Astrocyte of the spinal cord (primary cell): ENCODE measurements around the gene ZNF189.
A peak's percentile ranks its signal among the peaks of the same experiment; 100 is the strongest.

ENCODE experiments used
- DNase-seq: peaks from one replicate; pipeline ENCODE4 v3.0.0; 2011; ENCODE audit warnings: low read depth, low spot score
- H3K4me3 ChIP-seq: 2 replicates; pipeline ENCODE4 v1.5.1; 2011; ENCODE audit warnings: low read depth, mild to moderate bottlenecking, low read length, moderate library complexity
- in situ Hi-C: cut with HindIII; loops from 2 replicates; pipeline ENCODE4 v1.10.0; 2017; ENCODE audit warnings: low sequenced_read_pairs
- TF ChIP-seq, protein P1 (sequence below): IDR thresholded peaks from 2 replicates; pipeline ENCODE4 v1.5.1; 2012; ENCODE audit warnings: low read depth, mild to moderate bottlenecking, low read length, inconsistent platforms

ZNF189 gene

DNA sequence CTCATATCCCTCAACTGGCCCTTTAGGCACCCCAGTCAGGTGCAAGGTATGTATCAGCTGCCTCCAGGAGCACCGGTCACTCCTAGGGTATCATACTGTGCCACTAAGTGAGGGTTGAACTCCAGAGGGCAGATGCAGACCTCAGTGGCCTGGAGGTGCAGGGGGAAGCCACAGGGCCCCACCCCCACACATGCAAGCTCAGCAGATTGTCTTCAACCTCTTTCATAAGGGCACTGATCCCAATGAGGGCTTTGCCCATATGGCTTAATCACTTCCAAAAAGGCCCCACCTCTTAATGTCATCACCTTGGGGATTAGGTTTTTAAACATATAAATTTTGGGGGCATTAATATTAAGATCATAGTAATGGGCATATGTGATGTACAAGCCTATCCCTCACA, 42.0 kb upstream of the ZNF189 start:
- in situ Hi-C loops = no loop called here
- no peak overlapping the region for H3K4me3 ChIP-seq
- no peak for DNase-seq
- TF ChIP-seq, protein P1, sequence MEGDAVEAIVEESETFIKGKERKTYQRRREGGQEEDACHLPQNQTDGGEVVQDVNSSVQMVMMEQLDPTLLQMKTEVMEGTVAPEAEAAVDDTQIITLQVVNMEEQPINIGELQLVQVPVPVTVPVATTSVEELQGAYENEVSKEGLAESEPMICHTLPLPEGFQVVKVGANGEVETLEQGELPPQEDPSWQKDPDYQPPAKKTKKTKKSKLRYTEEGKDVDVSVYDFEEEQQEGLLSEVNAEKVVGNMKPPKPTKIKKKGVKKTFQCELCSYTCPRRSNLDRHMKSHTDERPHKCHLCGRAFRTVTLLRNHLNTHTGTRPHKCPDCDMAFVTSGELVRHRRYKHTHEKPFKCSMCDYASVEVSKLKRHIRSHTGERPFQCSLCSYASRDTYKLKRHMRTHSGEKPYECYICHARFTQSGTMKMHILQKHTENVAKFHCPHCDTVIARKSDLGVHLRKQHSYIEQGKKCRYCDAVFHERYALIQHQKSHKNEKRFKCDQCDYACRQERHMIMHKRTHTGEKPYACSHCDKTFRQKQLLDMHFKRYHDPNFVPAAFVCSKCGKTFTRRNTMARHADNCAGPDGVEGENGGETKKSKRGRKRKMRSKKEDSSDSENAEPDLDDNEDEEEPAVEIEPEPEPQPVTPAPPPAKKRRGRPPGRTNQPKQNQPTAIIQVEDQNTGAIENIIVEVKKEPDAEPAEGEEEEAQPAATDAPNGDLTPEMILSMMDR = no peak

DNA sequence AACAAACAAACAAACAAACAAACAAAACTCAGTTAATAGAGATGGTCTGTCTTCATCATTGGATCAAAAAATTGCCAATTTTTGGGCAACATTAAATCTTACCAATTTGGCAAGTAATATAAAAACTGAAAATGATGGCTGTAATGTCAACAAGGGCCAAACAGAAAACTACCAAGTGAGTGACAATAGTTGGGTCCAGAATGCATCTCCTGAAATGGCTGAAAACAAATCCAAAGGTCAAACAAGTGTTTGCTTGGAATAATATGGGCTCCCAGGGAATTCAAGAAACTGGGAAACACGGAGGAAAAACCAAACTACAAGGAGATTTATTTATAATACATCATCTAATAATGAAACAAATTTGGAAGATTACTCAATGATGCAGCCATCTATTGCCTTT, 39.0 kb upstream of the ZNF189 start:
- TF ChIP-seq, protein P1 = no peak
- in situ Hi-C loops = no loop called here
- DNase-seq = no peak

DNA sequence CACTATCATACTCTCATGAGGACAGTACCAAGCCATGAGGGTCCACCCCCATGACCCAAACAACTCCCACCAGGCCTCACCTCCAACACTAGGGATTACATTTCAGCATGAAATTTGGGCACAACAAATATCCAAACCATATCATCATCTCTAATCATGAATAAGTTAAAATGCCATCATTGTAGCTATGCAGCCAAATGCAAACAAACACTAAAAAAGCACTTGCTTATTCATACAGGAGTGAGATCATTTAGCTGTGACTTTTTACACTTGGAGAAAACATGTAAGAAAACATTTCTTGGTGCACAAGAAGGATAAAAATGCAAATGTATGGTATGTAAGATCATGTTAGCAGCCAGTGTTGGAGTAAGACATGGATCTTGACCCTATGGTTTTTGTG, 38.0 kb upstream of the ZNF189 start:
- no peak overlapping the region for H3K4me3 ChIP-seq
- no peak for DNase-seq
- TF ChIP-seq, protein P1 = no peak
- in situ Hi-C loops = no loop called here

More for the DNA sequence above, 39.0 kb upstream of the ZNF189 start:
- no peak overlapping the region for H3K4me3 ChIP-seq

DNA sequence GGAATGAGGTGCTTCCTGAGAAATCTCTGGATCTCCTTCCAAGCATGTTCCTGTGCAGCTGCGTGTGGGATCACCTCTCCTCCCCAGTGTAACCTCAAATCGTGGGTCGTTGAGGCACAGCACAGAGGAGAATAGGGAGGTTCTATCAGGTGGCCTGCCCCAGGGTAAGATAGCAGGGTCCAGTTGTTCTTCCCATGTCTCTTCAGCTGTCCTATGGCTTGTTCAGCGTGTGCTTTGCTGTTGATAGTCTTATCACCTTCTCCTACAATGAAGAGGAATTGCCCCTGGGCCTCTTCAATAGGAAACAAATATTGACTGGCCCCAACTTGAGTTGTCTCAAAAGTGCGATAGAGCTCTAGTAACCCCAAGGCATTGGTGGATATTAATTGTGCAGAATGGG, 36.2 kb upstream of the ZNF189 start:
- no peak for DNase-seq
- in situ Hi-C loops = no loop called here
- H3K4me3 ChIP-seq = no peak overlapping the region
- TF ChIP-seq, protein P1 = no peak

DNA sequence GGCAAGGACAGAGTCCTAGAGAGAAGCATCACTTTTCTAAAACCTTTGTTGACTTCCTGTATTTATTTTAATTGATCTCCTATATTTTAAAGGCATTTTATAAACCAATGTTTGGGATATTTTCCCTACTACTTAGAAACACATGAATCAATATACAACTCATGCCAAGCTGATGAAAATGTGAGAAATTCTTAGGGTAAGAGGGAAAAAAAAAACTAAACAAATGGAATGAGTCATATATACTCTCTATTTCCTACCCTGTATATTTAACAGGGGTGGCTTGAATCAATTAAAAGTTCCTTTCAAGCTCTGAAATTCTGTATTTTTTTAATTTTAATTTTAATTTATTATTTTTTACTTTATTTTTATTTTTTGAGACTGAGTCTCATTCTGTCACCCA, 33.5 kb upstream of the ZNF189 start:
- no peak for DNase-seq

DNA sequence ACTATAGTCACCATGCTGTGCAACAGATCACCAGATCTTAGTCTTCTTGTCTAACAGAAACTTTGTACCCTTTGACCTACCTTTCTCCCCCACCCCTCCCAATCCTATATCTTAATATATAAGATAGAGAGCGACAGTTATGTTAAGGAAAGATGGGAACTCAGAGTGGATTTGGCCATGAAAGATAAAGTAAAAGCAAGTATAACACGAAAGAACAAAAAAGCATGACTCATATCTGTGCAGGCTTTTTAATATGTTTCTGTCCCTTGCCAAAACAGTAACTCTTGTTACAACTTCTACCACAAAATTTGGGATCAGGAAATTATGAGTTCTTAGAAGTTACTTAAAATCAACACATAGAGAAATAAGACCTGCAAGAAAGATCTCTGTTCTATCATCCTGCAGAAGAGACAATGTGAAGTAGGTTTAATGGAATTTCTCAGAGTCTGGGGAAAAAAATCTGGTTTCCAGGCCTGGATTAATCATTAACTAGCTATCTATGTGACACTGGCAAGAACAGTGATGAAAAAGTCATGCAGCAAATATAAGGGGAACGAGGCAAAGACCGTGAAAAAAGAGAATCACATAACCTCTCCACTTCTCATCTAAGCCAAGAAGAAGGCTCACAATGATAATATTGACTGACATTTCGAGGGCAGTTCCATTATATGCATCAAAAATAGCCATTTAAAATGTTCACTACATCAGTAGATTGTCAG, 32.5 kb upstream of the ZNF189 start:
- in situ Hi-C loops = no loop called here
- peak; percentile 2 for DNase-seq
- TF ChIP-seq, protein P1 = no peak
- no peak overlapping the region for H3K4me3 ChIP-seq

More for the DNA sequence above, 33.5 kb upstream of the ZNF189 start:
- no peak overlapping the region for H3K4me3 ChIP-seq
- in situ Hi-C loops = no loop called here
- TF ChIP-seq, protein P1 = no peak
